Epithelial cell of esophagus (primary cell): ENCODE results near the gene EPB41.

Experiments
- DNase-seq: peaks from one replicate; pipeline ENCODE4 v3.0.0; 2010; ENCODE audit warnings: low read depth
- H3K4me3 ChIP-seq: 2 replicates; pipeline ENCODE4 v1.5.1; 2011; ENCODE audit warnings: mild to moderate bottlenecking, low read length, control low read depth
- CTCF ChIP-seq: IDR thresholded peaks from 2 replicates; pipeline ENCODE4 v1.5.1; 2011; ENCODE audit warnings: low read depth, mild to moderate bottlenecking, low read length, control low read depth, inconsistent platforms; ENCODE audit not compliant: insufficient read depth; ENCODE audit errors: missing control alignments

EPB41 gene

GRCh38 chr1:28910379-28911115 lies 3.8 kb upstream of the EPB41 start:
- no peak overlapping the region for H3K4me3 ChIP-seq
- DNase-seq, result no peak

GRCh38 chr1:28913786-28914227 lies 562 bp upstream of the EPB41 start:
- peak overlapping the region; percentile 54 for H3K4me3 ChIP-seq
- TF ChIP-seq CTCF, result no peak
- no peak for DNase-seq

More at GRCh38 chr1:28910379-28911115, 3.8 kb upstream of the EPB41 start:
- no peak for TF ChIP-seq CTCF

- no peak for TF ChIP-seq CTCF
- DNase-seq, result peak; percentile 59
- peak overlapping the region; percentile 54 for H3K4me3 ChIP-seq
These were observed 894 bp downstream of the EPB41 start for GRCh38 chr1:28915031-28915895.

GRCh38 chr1:28917757-28918118 lies 3.4 kb downstream of the EPB41 start:
- TF ChIP-seq CTCF, result no peak
- no peak overlapping the region for H3K4me3 ChIP-seq
- peak; percentile 41 for DNase-seq

GRCh38 chr1:28921286-28921869 lies 7.0 kb downstream of the EPB41 start:
- no peak overlapping the region for H3K4me3 ChIP-seq
- DNase-seq, result peak; percentile 60
- TF ChIP-seq CTCF, result no peak

GRCh38 chr1:28925350-28925891 lies 11.1 kb downstream of the EPB41 start:
- no peak for TF ChIP-seq CTCF
- H3K4me3 ChIP-seq, result no peak overlapping the region

More at GRCh38 chr1:28925350-28925891, 11.1 kb downstream of the EPB41 start:
- DNase-seq, result no peak
